GM23338 (cell line): ENCODE results near the gene LYSMD3. TPM values are rescaled to one million over a fixed set of nuclear protein-coding genes. Genes with fewer than 3 reads are reported as not detected.

Source experiments
- ATAC-seq: fragments of 200-7000 bp; cut with Tn5 transposase; 3 replicates; pipeline ENCODE4 v1.9.1; 2020
- DNase-seq: peaks from one replicate; pipeline ENCODE4 v3.0.0-alpha.2; 2015; ENCODE audit warnings: low spot score
- H2AFZ ChIP-seq: fragments of 200-600 bp; sonication (generic); 2 replicates; pipeline ENCODE4 v1.8.0; 2016; ENCODE audit warnings: antibody characterized with exemption, mild to moderate bottlenecking, moderate library complexity
- H3F3A ChIP-seq: fragments of 200-600 bp; sonication (generic); replicated peaks from 2 replicates; pipeline ENCODE4 v1.8.0; 2017; ENCODE audit warnings: antibody characterized with exemption, mixed run types, low read depth
- H3K27ac ChIP-seq: fragments of 200-600 bp; sonication (generic); 2 replicates; pipeline ENCODE4 v1.6.1; 2016; ENCODE audit warnings: low read depth
- H3K27me3 ChIP-seq: fragments of 200-600 bp; sonication (generic); 2 replicates; pipeline ENCODE4 v1.8.0; 2016; ENCODE audit warnings: mild to moderate bottlenecking, mixed run types, moderate library complexity; ENCODE audit not compliant: insufficient read depth
- H3K36me3 ChIP-seq: fragments of 200-600 bp; sonication (generic); 2 replicates; pipeline ENCODE4 v1.8.0; 2016; ENCODE audit warnings: mild to moderate bottlenecking; ENCODE audit not compliant: insufficient read depth
- H3K4me1 ChIP-seq: fragments of 200-600 bp; sonication (generic); 2 replicates; pipeline ENCODE4 v1.8.0; 2016; ENCODE audit warnings: mild to moderate bottlenecking, moderate library complexity; ENCODE audit not compliant: insufficient read depth
- H3K4me2 ChIP-seq: fragments of 200-600 bp; sonication (generic); 2 replicates; pipeline ENCODE4 v1.7.1; 2017; ENCODE audit warnings: mixed run types
- H3K4me3 ChIP-seq: fragments of 200-600 bp; sonication (generic); 2 replicates; pipeline ENCODE4 v1.6.1; 2016; ENCODE audit warnings: mixed run types
- H3K79me2 ChIP-seq: fragments of 200-600 bp; sonication (generic); replicated peaks from 2 replicates; pipeline ENCODE4 v1.8.0; 2017; ENCODE audit warnings: mild to moderate bottlenecking; ENCODE audit not compliant: insufficient read depth
- H3K9me2 ChIP-seq: fragments of 200-600 bp; sonication (generic); 2 replicates; pipeline ENCODE4 v1.8.0; 2017; ENCODE audit not compliant: insufficient read depth
- H4K20me1 ChIP-seq: fragments of 200-600 bp; sonication (generic); replicated peaks from 2 replicates; pipeline ENCODE4 v1.8.0; 2017; ENCODE audit warnings: mild to moderate bottlenecking; ENCODE audit not compliant: insufficient read depth
- H3K27ac Mint-ChIP-seq: 2 replicates; pipeline ENCODE4 v1.8.0; 2020; ENCODE audit warnings: inconsistent platforms, mild to moderate bottlenecking, moderate library complexity, mixed read lengths
- H3K27me3 Mint-ChIP-seq: 3 replicates; pipeline ENCODE4 v1.8.0; 2022; ENCODE audit warnings: low read depth, mild to moderate bottlenecking, moderate library complexity, mixed read lengths, inconsistent platforms; ENCODE audit not compliant: insufficient read depth, poor library complexity
- H3K36me3 Mint-ChIP-seq: 3 replicates; pipeline ENCODE4 v1.8.0; 2021; ENCODE audit warnings: low read depth, mild to moderate bottlenecking, inconsistent platforms, moderate library complexity, mixed read lengths
- H3K4me1 Mint-ChIP-seq: 3 replicates; pipeline ENCODE4 v1.8.0; 2020; ENCODE audit warnings: mild to moderate bottlenecking, inconsistent platforms, mixed read lengths
- H3K4me3 Mint-ChIP-seq: 3 replicates; pipeline ENCODE4 v1.8.0; 2021; ENCODE audit warnings: moderate library complexity, mild to moderate bottlenecking, inconsistent platforms, mixed read lengths
- H3K9me3 Mint-ChIP-seq: 3 replicates; pipeline ENCODE4 v1.8.0; 2020; ENCODE audit warnings: moderate library complexity, mild to moderate bottlenecking, inconsistent platforms, mixed read lengths
- CREB1 ChIP-seq: fragments of 250-450 bp; sonication (Bioruptor Pico); IDR thresholded peaks from 2 replicates; pipeline ENCODE4 v1.5.0; 2020; ENCODE audit warnings: low read depth, mild to moderate bottlenecking, moderate library complexity
- ETS1 ChIP-seq: IDR thresholded peaks from 2 replicates; pipeline ENCODE4 v1.6.1; 2016; ENCODE audit warnings: antibody characterized with exemption
- EZH2 ChIP-seq: fragments of 200-600 bp; sonication (generic); IDR thresholded peaks from one replicate; pipeline ENCODE4 v1.8.0; 2017; ENCODE audit warnings: antibody characterized with exemption, mild to moderate bottlenecking, low read depth; ENCODE audit not compliant: unreplicated experiment
- EZH2phosphoT487 ChIP-seq: fragments of 200-600 bp; sonication (generic); IDR thresholded peaks from one replicate; pipeline ENCODE4 v1.8.1; 2018; ENCODE audit warnings: antibody characterized with exemption; ENCODE audit not compliant: unreplicated experiment
- JUNB ChIP-seq: IDR thresholded peaks from one replicate; pipeline ENCODE4 v1.6.1; 2016; ENCODE audit warnings: antibody characterized with exemption; ENCODE audit not compliant: unreplicated experiment
- NANOG ChIP-seq: IDR thresholded peaks from 2 replicates; pipeline ENCODE4 v1.6.1; 2016; ENCODE audit warnings: antibody characterized with exemption, borderline replicate concordance
- POLR2AphosphoS5 ChIP-seq: IDR thresholded peaks from 2 replicates; pipeline ENCODE4 v1.6.1; 2016; ENCODE audit warnings: antibody characterized with exemption, low read depth
- REST ChIP-seq: IDR thresholded peaks from one replicate; pipeline ENCODE4 v1.6.1; 2018; ENCODE audit warnings: antibody characterized with exemption; ENCODE audit not compliant: unreplicated experiment
- STAT1 ChIP-seq: IDR thresholded peaks from one replicate; pipeline ENCODE4 v1.6.1; 2016; ENCODE audit warnings: antibody characterized with exemption; ENCODE audit not compliant: unreplicated experiment
- ZNF114 ChIP-seq: fragments of 250-450 bp; sonication (Bioruptor Pico); IDR thresholded peaks from 2 replicates; pipeline ENCODE4 v1.5.0; 2020; ENCODE audit warnings: mild to moderate bottlenecking, moderate library complexity
- ZNF331 ChIP-seq: fragments of 250-450 bp; sonication (Bioruptor Pico); IDR thresholded peaks from 2 replicates; pipeline ENCODE4 v1.5.0; 2020; ENCODE audit warnings: low read depth, mild to moderate bottlenecking, moderate library complexity
- ZNF462 ChIP-seq: fragments of 250-450 bp; sonication (Bioruptor Pico); IDR thresholded peaks from 2 replicates; pipeline ENCODE4 v1.5.0; 2020; ENCODE audit warnings: mild to moderate bottlenecking, moderate library complexity
- polyA plus RNA-seq: library from polyadenylated mRNA; unstranded; fragments of >200 nt; fragmentation: Nextera tagmentation; extraction: Ambion mirVana; gene quantifications from 2 replicates; pipeline ENCODE4 v1.2.1, GENCODE V29; 2016
- total RNA-seq: library from RNA; depleted of rRNA; stranded (reverse); fragments of >200 nt; shearing (Covaris generic); gene quantifications from 2 replicates; pipeline ENCODE4 v1.2.3, GENCODE V29; 2014
- TF ChIP-seq, protein P1 (sequence below), 2 experiments: fragments of 200-600 bp in 1 of 2; sonication (generic) in 1 of 2; conservative IDR thresholded peaks; 2 replicates each; pipeline versions ENCODE4 v1.5.1 to v1.6.1; 2016 to 2017; ENCODE audit warnings: antibody characterized with exemption in 2 of 2, low read depth in 2 of 2, mild to moderate bottlenecking in 2 of 2, moderate library complexity in 1 of 2

Gene LYSMD3
- total and polyA plus RNA-seq, 2 experiments from 2014 or later, result 10.7 to 19.6 TPM

DNA sequence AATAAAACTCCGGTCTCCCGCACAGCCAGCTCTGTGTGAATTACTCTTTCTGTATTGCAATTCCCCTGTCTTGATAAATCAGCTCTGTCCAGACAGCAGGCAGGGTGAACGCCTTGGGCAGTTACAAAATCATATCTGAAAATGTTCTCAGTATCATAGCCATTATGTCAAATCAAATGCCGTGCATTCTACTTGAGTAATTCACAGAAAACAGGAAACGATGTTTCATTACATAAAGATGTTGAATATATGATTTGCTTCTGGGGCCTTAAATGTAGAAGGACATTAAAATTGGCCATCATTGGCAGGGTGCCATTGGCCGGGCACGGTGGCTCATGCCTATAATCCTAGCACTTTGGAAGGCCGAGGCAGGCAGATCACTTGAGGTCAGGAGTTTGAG lies 46.2 kb downstream of the LYSMD3 start:
- H3K79me2 ChIP-seq, result peaks cover 88% of the 10 kb centered on the region
- ATAC-seq, result no peak

More for the DNA sequence above, 46.2 kb downstream of the LYSMD3 start:
- H3F3A ChIP-seq, result peaks cover 3% of the 10 kb centered on the region; the same call in 1 of the 2 replicates
- peaks cover 50% of the 10 kb centered on the region for H3K4me1 Mint-ChIP-seq
- no peaks in the 10 kb centered on the region for H3K27me3 ChIP-seq
- no peak overlapping the region for H3K4me2 ChIP-seq
- H2AFZ ChIP-seq, result no peak overlapping the region
- peak overlapping the region; percentile 28; the same call in 1 of the 3 replicates for H3K4me3 Mint-ChIP-seq
- no peak overlapping the region for H3K27ac ChIP-seq
- H3K4me3 ChIP-seq, result no peak overlapping the region
- H3K4me1 ChIP-seq, result peaks cover 27% of the 10 kb centered on the region
- H3K9me3 Mint-ChIP-seq, result no peaks in the 10 kb centered on the region
- H3K27ac Mint-ChIP-seq, result peak overlapping the region; percentile 92
- H3K36me3 ChIP-seq, result peaks cover 27% of the 10 kb centered on the region; the same call in 1 of the 2 replicates
- TF ChIP-seq JUNB (no peak), NANOG (no peak), ZNF331 (CRISPR knock-in tag) (no peak), EZH2 (no peak), REST (no peak), ZNF114 (no peak), ETS1 (no peak), CREB1 (no peak), POLR2AphosphoS5 (no peak), STAT1 (no peak), EZH2phosphoT487 (no peak), ZNF462 (CRISPR knock-in tag) (no peak)
- TF ChIP-seq, protein P1, sequence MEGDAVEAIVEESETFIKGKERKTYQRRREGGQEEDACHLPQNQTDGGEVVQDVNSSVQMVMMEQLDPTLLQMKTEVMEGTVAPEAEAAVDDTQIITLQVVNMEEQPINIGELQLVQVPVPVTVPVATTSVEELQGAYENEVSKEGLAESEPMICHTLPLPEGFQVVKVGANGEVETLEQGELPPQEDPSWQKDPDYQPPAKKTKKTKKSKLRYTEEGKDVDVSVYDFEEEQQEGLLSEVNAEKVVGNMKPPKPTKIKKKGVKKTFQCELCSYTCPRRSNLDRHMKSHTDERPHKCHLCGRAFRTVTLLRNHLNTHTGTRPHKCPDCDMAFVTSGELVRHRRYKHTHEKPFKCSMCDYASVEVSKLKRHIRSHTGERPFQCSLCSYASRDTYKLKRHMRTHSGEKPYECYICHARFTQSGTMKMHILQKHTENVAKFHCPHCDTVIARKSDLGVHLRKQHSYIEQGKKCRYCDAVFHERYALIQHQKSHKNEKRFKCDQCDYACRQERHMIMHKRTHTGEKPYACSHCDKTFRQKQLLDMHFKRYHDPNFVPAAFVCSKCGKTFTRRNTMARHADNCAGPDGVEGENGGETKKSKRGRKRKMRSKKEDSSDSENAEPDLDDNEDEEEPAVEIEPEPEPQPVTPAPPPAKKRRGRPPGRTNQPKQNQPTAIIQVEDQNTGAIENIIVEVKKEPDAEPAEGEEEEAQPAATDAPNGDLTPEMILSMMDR (conservative IDR thresholded peaks at IDR 0.05; ENCODE audit: low read depth in 2 of 2), result no peak
- no peak for DNase-seq
- peaks cover 3% of the 10 kb centered on the region; the same call in 1 of the 2 replicates for H4K20me1 ChIP-seq
- peaks cover 88% of the 10 kb centered on the region for H3K36me3 Mint-ChIP-seq
- H3K9me2 ChIP-seq, result no peaks in the 10 kb centered on the region
- H3K27me3 Mint-ChIP-seq, result peaks cover 6% of the 10 kb centered on the region
